ENCODE measurements around the gene ATP6V0A4.
A peak's percentile ranks its signal among the peaks of the same experiment; 100 is the strongest.
"Not testable (repeated sequence)": the region's sequence is repeated elsewhere in the genome, so short reads cannot be mapped to it uniquely, and the experiment has no call there.

The ATP6V0A4 gene

GRCh38 chr7:138797715-138798320 lies at the start of gene ATP6V0A4, which contains the start of gene TMEM213:
TSS of gene ATP6V0A4 (minus strand) at chr7:138798196. CDS start at chr7:138771247, 26,949 bp downstream.
TSS of gene TMEM213 (plus strand) at chr7:138797994. CDS start at chr7:138798105, 111 bp downstream.
- no peak for DNase-seq

GRCh38 chr7:138845711-138846110 lies 47.7 kb upstream of the ATP6V0A4 start:
- DNase-seq = no peak

- DNase-seq = no peak
These were observed 45.9 kb upstream of the ATP6V0A4 start for GRCh38 chr7:138843632-138844580.

- no peak for DNase-seq
These were observed 44.1 kb upstream of the ATP6V0A4 start for GRCh38 chr7:138842111-138842510.

- no peak for DNase-seq
These were observed 40.2 kb upstream of the ATP6V0A4 start for GRCh38 chr7:138838166-138838565.

GRCh38 chr7:138837627-138838026 lies 39.6 kb upstream of the ATP6V0A4 start:
- peak; percentile 50 for DNase-seq

- DNase-seq = no peak
These were observed 37.1 kb upstream of the ATP6V0A4 start for GRCh38 chr7:138835087-138835486.

GRCh38 chr7:138834583-138834982 lies 36.6 kb upstream of the ATP6V0A4 start:
- DNase-seq = no peak

GRCh38 chr7:138833596-138833995 lies 35.6 kb upstream of the ATP6V0A4 start:
- DNase-seq = no peak

GRCh38 chr7:138832966-138833365 lies 35.0 kb upstream of the ATP6V0A4 start:
- DNase-seq = no peak

- DNase-seq = no peak
These were observed 31.3 kb upstream of the ATP6V0A4 start for GRCh38 chr7:138829335-138829734.

GRCh38 chr7:138828302-138828701 lies 30.3 kb upstream of the ATP6V0A4 start:
- no peak for DNase-seq

GRCh38 chr7:138825049-138825721 lies 27.2 kb upstream of the ATP6V0A4 start:
- DNase-seq = no peak

GRCh38 chr7:138822867-138823535 lies 25.0 kb upstream of the ATP6V0A4 start:
- DNase-seq = no peak

GRCh38 chr7:138821912-138822311 lies 23.9 kb upstream of the ATP6V0A4 start:
- DNase-seq = no peak

- DNase-seq = no peak
These were observed 21.6 kb upstream of the ATP6V0A4 start for GRCh38 chr7:138819625-138820024.

GRCh38 chr7:138816650-138817049 lies 18.7 kb upstream of the ATP6V0A4 start:
- no peak for DNase-seq

GRCh38 chr7:138814816-138815332 lies 16.9 kb upstream of the ATP6V0A4 start:
- DNase-seq = no peak

GRCh38 chr7:138813945-138814344 lies 15.9 kb upstream of the ATP6V0A4 start:
- no peak for DNase-seq

GRCh38 chr7:138811327-138811726 lies 13.3 kb upstream of the ATP6V0A4 start:
- not testable (repeated sequence) for DNase-seq

- DNase-seq = no peak
These were observed 11.3 kb upstream of the ATP6V0A4 start for GRCh38 chr7:138809346-138809745.

- DNase-seq = no peak
These were observed 6.6 kb upstream of the ATP6V0A4 start for GRCh38 chr7:138804618-138805017.

- DNase-seq = no peak
These were observed 4.7 kb upstream of the ATP6V0A4 start for GRCh38 chr7:138802706-138803105.

Data from right forelimb (tissue), 1 donor.